Astrocyte (in vitro differentiated cells and primary cell): ENCODE data around the gene CST9L. TPM values are rescaled to one million over a fixed set of nuclear protein-coding genes. Genes with fewer than 3 reads are reported as not detected.

Source experiments
- DNase-seq: peaks from one replicate; pipeline ENCODE4 v3.0.0-alpha.2; 2010; ENCODE audit warnings: low read depth
- FAIRE-seq: peaks from 2 replicates; lab custom pipeline; 2011; peaks lifted over from hg19 to GRCh38; lab: Jason Lieb, UNC
- H2AFZ ChIP-seq: 2 replicates; pipeline ENCODE4 v1.6.0; 2012; ENCODE audit warnings: low read depth, low read length, inconsistent platforms
- H3K27ac ChIP-seq: 2 replicates; pipeline ENCODE4 v1.5.1; 2011; ENCODE audit warnings: low read depth, low read length, inconsistent platforms
- H3K27me3 ChIP-seq: 2 replicates; pipeline ENCODE4 v1.6.0; 2011; ENCODE audit warnings: low read length, inconsistent platforms; ENCODE audit not compliant: insufficient read depth
- H3K36me3 ChIP-seq: 2 replicates; pipeline ENCODE4 v1.5.1; 2011; ENCODE audit warnings: low read length, inconsistent platforms; ENCODE audit not compliant: insufficient read depth
- H3K4me1 ChIP-seq: 2 replicates; pipeline ENCODE4 v1.5.1; 2011; ENCODE audit warnings: low read length, inconsistent platforms; ENCODE audit not compliant: insufficient read depth
- H3K4me2 ChIP-seq: 2 replicates; pipeline ENCODE4 v1.6.0; 2012; ENCODE audit warnings: low read length, inconsistent platforms
- H3K4me3 ChIP-seq: 2 replicates; pipeline ENCODE4 v1.5.1; 2011; ENCODE audit warnings: low read depth, mild to moderate bottlenecking, low read length, inconsistent platforms; ENCODE audit not compliant: insufficient read depth
- H3K79me2 ChIP-seq: 2 replicates; pipeline ENCODE4 v1.6.0; 2012; ENCODE audit warnings: mild to moderate bottlenecking, low read length, inconsistent platforms; ENCODE audit not compliant: insufficient read depth
- H3K9ac ChIP-seq: 2 replicates; pipeline ENCODE4 v1.6.0; 2012; ENCODE audit warnings: mild to moderate bottlenecking, low read length, inconsistent platforms
- H3K9me3 ChIP-seq: 2 replicates; pipeline ENCODE4 v1.5.1; 2012; ENCODE audit warnings: low read depth, mild to moderate bottlenecking, low read length, inconsistent platforms; ENCODE audit not compliant: insufficient read depth
- H4K20me1 ChIP-seq: 2 replicates; pipeline ENCODE4 v1.6.0; 2012; ENCODE audit warnings: low read length, inconsistent platforms; ENCODE audit not compliant: insufficient read depth
- H3K27ac Mint-ChIP-seq: one replicate; pipeline ENCODE4 v1.8.0; 2021; ENCODE audit warnings: mild to moderate bottlenecking, mixed read lengths; ENCODE audit not compliant: unreplicated experiment
- H3K27me3 Mint-ChIP-seq: one replicate; pipeline ENCODE4 v1.8.0; 2021; ENCODE audit warnings: low read depth, mixed read lengths; ENCODE audit not compliant: unreplicated experiment
- H3K36me3 Mint-ChIP-seq: one replicate; pipeline ENCODE4 v1.8.0; 2021; ENCODE audit warnings: low read depth, mixed read lengths; ENCODE audit not compliant: unreplicated experiment
- H3K4me1 Mint-ChIP-seq: one replicate; pipeline ENCODE4 v1.8.0; 2021; ENCODE audit warnings: low read depth, mixed read lengths; ENCODE audit not compliant: unreplicated experiment
- H3K4me3 Mint-ChIP-seq: one replicate; pipeline ENCODE4 v1.8.0; 2021; ENCODE audit warnings: mild to moderate bottlenecking, moderate library complexity, mixed read lengths; ENCODE audit not compliant: unreplicated experiment
- H3K9me3 Mint-ChIP-seq: one replicate; pipeline ENCODE4 v1.8.0; 2021; ENCODE audit warnings: mild to moderate bottlenecking, mixed read lengths; ENCODE audit not compliant: unreplicated experiment
- CTCF ChIP-seq: IDR thresholded peaks from 2 replicates; pipeline ENCODE4 v1.5.1; 2011; ENCODE audit warnings: low read depth, mild to moderate bottlenecking, inconsistent platforms, low read length, moderate library complexity; ENCODE audit not compliant: insufficient read depth
- EZH2 ChIP-seq: IDR thresholded peaks from 2 replicates; pipeline ENCODE4 v1.6.1; 2012; ENCODE audit warnings: mild to moderate bottlenecking, low read length, inconsistent platforms; ENCODE audit not compliant: insufficient read depth
- total RNA-seq: library from RNA; stranded (reverse); gene quantifications from 2 replicates; pipeline ENCODE4 v1.2.1, GENCODE V29; 2021

The CST9L gene
- total RNA-seq, 1 donor from 2014 or later: not detected

DNA sequence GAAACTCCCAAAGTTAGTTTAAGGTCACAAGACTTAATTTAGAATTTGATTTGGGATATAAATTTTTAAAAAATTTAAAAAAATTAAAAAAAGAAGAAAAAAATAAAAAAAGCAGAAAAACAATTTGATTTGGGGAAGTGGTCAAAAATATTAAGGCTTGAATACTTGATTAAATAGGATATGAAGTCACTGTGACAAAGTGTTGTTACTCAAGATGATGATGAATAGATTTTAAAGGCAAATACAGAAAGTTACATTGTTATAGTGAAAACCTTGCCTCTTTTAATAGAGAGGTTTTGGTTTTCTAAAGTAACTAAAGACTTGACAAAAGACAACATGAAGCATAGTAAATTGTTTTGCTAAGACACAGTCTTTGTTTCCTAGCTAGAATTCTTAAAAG lies 30.2 kb upstream of the CST9L start:
- Histone ChIP-seq H2AFZ (no peak overlapping the region), H3K9ac (no peak overlapping the region), H3K27ac (no peak overlapping the region), H3K4me2 (no peak overlapping the region), H3K79me2 (no peaks in the 10 kb centered on the region), H3K4me3 (no peak overlapping the region), H3K4me1 (no peaks in the 10 kb centered on the region), H3K36me3 (no peaks in the 10 kb centered on the region), H3K27me3 (peaks cover 6% of the 10 kb centered on the region), H4K20me1 (no peaks in the 10 kb centered on the region), H3K9me3 (no peaks in the 10 kb centered on the region)
- TF ChIP-seq EZH2: no peak
- TF ChIP-seq CTCF: no peak
- no peak for DNase-seq
- no peak overlapping the region for H3K27ac Mint-ChIP-seq
- peaks cover 9% of the 10 kb centered on the region for H3K27me3 Mint-ChIP-seq
- H3K36me3 Mint-ChIP-seq: no peaks in the 10 kb centered on the region
- peaks cover 3% of the 10 kb centered on the region for H3K4me1 Mint-ChIP-seq
- no peak overlapping the region for H3K4me3 Mint-ChIP-seq
- H3K9me3 Mint-ChIP-seq: peaks cover 2% of the 10 kb centered on the region
- FAIRE-seq: no peak

GRCh38 chr20:23596579-23597250 lies 28.4 kb upstream of the CST9L start:
- FAIRE-seq (no peak), DNase-seq (no peak)
- Histone ChIP-seq H3K9ac (no peak overlapping the region), H3K27ac (no peak overlapping the region), H4K20me1 (no peaks in the 10 kb centered on the region), H3K4me3 (no peak overlapping the region), H3K27me3 (peaks cover 6% of the 10 kb centered on the region), H3K36me3 (no peaks in the 10 kb centered on the region), H3K9me3 (no peaks in the 10 kb centered on the region), H3K4me1 (no peaks in the 10 kb centered on the region), H2AFZ (no peak overlapping the region), H3K4me2 (no peak overlapping the region), H3K79me2 (no peaks in the 10 kb centered on the region)
- H3K4me1 Mint-ChIP-seq: no peaks in the 10 kb centered on the region
- TF ChIP-seq CTCF (no peak), EZH2 (no peak)
- no peak overlapping the region for H3K4me3 Mint-ChIP-seq
- H3K9me3 Mint-ChIP-seq: no peaks in the 10 kb centered on the region
- no peaks in the 10 kb centered on the region for H3K36me3 Mint-ChIP-seq
- H3K27ac Mint-ChIP-seq: no peak overlapping the region
- H3K27me3 Mint-ChIP-seq: peaks cover 9% of the 10 kb centered on the region

DNA sequence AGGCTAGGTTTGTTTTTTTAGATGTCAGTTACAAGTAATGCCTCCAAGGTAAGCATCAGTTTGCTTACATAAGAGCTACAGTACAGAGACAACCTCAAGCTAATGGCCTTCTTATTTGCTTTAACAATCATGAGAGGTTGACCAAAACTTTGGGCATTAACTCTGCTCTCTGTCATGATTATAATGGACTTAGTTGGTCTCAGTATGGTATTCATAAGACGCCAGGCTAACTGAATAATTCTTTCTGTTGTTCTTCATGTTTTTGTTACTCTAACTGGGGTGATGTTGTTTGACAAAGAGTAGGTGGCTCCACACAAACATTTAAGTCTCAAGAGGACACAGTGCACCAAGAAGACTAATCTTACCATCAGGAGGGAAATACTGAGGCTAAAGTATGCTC lies 27.7 kb upstream of the CST9L start:
- TF ChIP-seq CTCF: no peak
- TF ChIP-seq EZH2: no peak
- peaks cover 6% of the 10 kb centered on the region for H3K27me3 ChIP-seq
- no peak overlapping the region for H3K27ac Mint-ChIP-seq
- DNase-seq (no peak), FAIRE-seq (no peak)
- H3K27ac ChIP-seq: no peak overlapping the region
- peaks cover 9% of the 10 kb centered on the region for H3K27me3 Mint-ChIP-seq
- H3K4me3 Mint-ChIP-seq: no peak overlapping the region
- no peaks in the 10 kb centered on the region for H3K36me3 ChIP-seq
- no peaks in the 10 kb centered on the region for H3K9me3 Mint-ChIP-seq
- H3K4me3 ChIP-seq: no peak overlapping the region
- H3K36me3 Mint-ChIP-seq: no peaks in the 10 kb centered on the region
- no peak overlapping the region for H2AFZ ChIP-seq
- no peaks in the 10 kb centered on the region for H3K9me3 ChIP-seq
- no peak overlapping the region for H3K4me2 ChIP-seq
- H3K4me1 Mint-ChIP-seq: no peaks in the 10 kb centered on the region
- H4K20me1 ChIP-seq: no peaks in the 10 kb centered on the region
- no peaks in the 10 kb centered on the region for H3K4me1 ChIP-seq
- H3K79me2 ChIP-seq: no peaks in the 10 kb centered on the region
- no peak overlapping the region for H3K9ac ChIP-seq
